GM23338 (cell line): Measurements from ENCODE around the gene BABAM1.
A peak's percentile ranks its signal among the peaks of the same experiment; 100 is the strongest.

Experiments used
- CTCF ChIP-seq, 2 experiments: fragments of 200-600 bp in 1 of 2; sonication (generic) in 1 of 2; conservative IDR thresholded peaks; 2 replicates each; pipeline versions ENCODE4 v1.5.1 to v1.6.1; 2016 to 2017; ENCODE audit warnings: antibody characterized with exemption in 2 of 2, low read depth in 2 of 2, mild to moderate bottlenecking in 2 of 2, moderate library complexity in 1 of 2
- EZH2 ChIP-seq: fragments of 200-600 bp; sonication (generic); IDR thresholded peaks from one replicate; pipeline ENCODE4 v1.8.0; 2017; ENCODE audit warnings: antibody characterized with exemption, mild to moderate bottlenecking, low read depth; ENCODE audit not compliant: unreplicated experiment
- EZH2phosphoT487 ChIP-seq: fragments of 200-600 bp; sonication (generic); IDR thresholded peaks from one replicate; pipeline ENCODE4 v1.8.1; 2018; ENCODE audit warnings: antibody characterized with exemption; ENCODE audit not compliant: unreplicated experiment
- JUNB ChIP-seq: IDR thresholded peaks from one replicate; pipeline ENCODE4 v1.6.1; 2016; ENCODE audit warnings: antibody characterized with exemption; ENCODE audit not compliant: unreplicated experiment
- POLR2AphosphoS5 ChIP-seq: IDR thresholded peaks from 2 replicates; pipeline ENCODE4 v1.6.1; 2016; ENCODE audit warnings: antibody characterized with exemption, low read depth
- REST ChIP-seq: IDR thresholded peaks from one replicate; pipeline ENCODE4 v1.6.1; 2018; ENCODE audit warnings: antibody characterized with exemption; ENCODE audit not compliant: unreplicated experiment
- STAT1 ChIP-seq: IDR thresholded peaks from one replicate; pipeline ENCODE4 v1.6.1; 2016; ENCODE audit warnings: antibody characterized with exemption; ENCODE audit not compliant: unreplicated experiment
- ZNF331 ChIP-seq: fragments of 250-450 bp; sonication (Bioruptor Pico); IDR thresholded peaks from 2 replicates; pipeline ENCODE4 v1.5.0; 2020; ENCODE audit warnings: low read depth, mild to moderate bottlenecking, moderate library complexity

GRCh38 chr19:17294051-17294891 lies 27.0 kb downstream of the BABAM1 start:
- TF ChIP-seq CTCF (conservative IDR thresholded peaks at IDR 0.05; ENCODE audit: low read depth in 2 of 2) (no peak), EZH2 (no peak), EZH2phosphoT487 (no peak), POLR2AphosphoS5 (0 out of 2 replicates have a peak, but pooled peaks have one; percentile 20), JUNB (no peak), STAT1 (no peak), REST (no peak), ZNF331 (no peak)
